Mesendoderm (in vitro differentiated cells): ENCODE data around the gene COL9A3.

Experiments used
- DNase-seq: peaks from one replicate; pipeline ENCODE4 v3.0.0; 2013
- H2AK5ac ChIP-seq: 2 replicates; pipeline ENCODE4 v1.6.1; 2013; ENCODE audit warnings: low read length, inconsistent platforms
- H2BK120ac ChIP-seq: 2 replicates; pipeline ENCODE4 v1.6.1; 2013; ENCODE audit warnings: low read depth, mild to moderate bottlenecking, low read length, moderate library complexity, mixed read lengths
- H2BK15ac ChIP-seq: replicated peaks from 2 replicates; pipeline ENCODE4 v1.6.1; 2013; ENCODE audit warnings: low read depth, mild to moderate bottlenecking, moderate library complexity
- H2BK5ac ChIP-seq: 2 replicates; pipeline ENCODE4 v1.6.1; 2013; ENCODE audit warnings: low read length, inconsistent platforms
- H3K18ac ChIP-seq: 2 replicates; pipeline ENCODE4 v1.6.1; 2013; ENCODE audit warnings: mild to moderate bottlenecking, low read length, mixed read lengths
- H3K23ac ChIP-seq: one replicate; pipeline ENCODE4 v1.6.1; 2013; ENCODE audit warnings: low read length
- H3K27ac ChIP-seq: 2 replicates; pipeline ENCODE4 v1.5.1; 2013; ENCODE audit warnings: low read depth, mild to moderate bottlenecking, inconsistent platforms, low read length, moderate library complexity
- H3K27me3 ChIP-seq: 2 replicates; pipeline ENCODE4 v1.6.1; 2013; ENCODE audit warnings: low read length, control low read depth, mild to moderate bottlenecking, inconsistent platforms; ENCODE audit not compliant: insufficient read depth, poor library complexity
- H3K36me3 ChIP-seq: 2 replicates; pipeline ENCODE4 v1.6.1; 2013; ENCODE audit warnings: low read length, inconsistent platforms; ENCODE audit not compliant: control insufficient read depth, insufficient read depth
- H3K4ac ChIP-seq: one replicate; pipeline ENCODE4 v1.6.1; 2013; ENCODE audit warnings: low read depth, mild to moderate bottlenecking, low read length, moderate library complexity
- H3K4me1 ChIP-seq: 2 replicates; pipeline ENCODE4 v1.6.1; 2013; ENCODE audit warnings: low read depth, low read length, inconsistent platforms; ENCODE audit not compliant: control insufficient read depth
- H3K4me2 ChIP-seq: 2 replicates; pipeline ENCODE4 v1.6.1; 2013; ENCODE audit warnings: low read length
- H3K4me3 ChIP-seq: 2 replicates; pipeline ENCODE4 v1.5.1; 2013; ENCODE audit warnings: mild to moderate bottlenecking, low read length
- H3K56ac ChIP-seq: one replicate; pipeline ENCODE4 v1.6.1; 2013; ENCODE audit warnings: low read length
- H3K79me1 ChIP-seq: 2 replicates; pipeline ENCODE4 v1.6.1; 2013; ENCODE audit warnings: low read length, inconsistent platforms
- H3K79me2 ChIP-seq: 2 replicates; pipeline ENCODE4 v1.6.1; 2013; ENCODE audit warnings: mild to moderate bottlenecking, low read length; ENCODE audit not compliant: control insufficient read depth, insufficient read depth
- H3K9ac ChIP-seq: 2 replicates; pipeline ENCODE4 v1.6.1; 2013; ENCODE audit warnings: low read length, inconsistent platforms
- H4K5ac ChIP-seq: one replicate; pipeline ENCODE4 v1.6.1; 2013; ENCODE audit warnings: low read length
- H4K8ac ChIP-seq: one replicate; pipeline ENCODE4 v1.6.1; 2013; ENCODE audit warnings: low read depth, mild to moderate bottlenecking, control low read depth, low read length, moderate library complexity
- WGBS: extraction: QIAGEN DNeasy Blood & Tissue Kit; methylation state at CpG from one replicate; pipeline ENCODE4 v1.1.7; 2013; ENCODE audit warnings: low lambda C conversion rate, missing lambda C conversion rate; ENCODE audit not compliant: insufficient coverage; ENCODE audit errors: extremely low coverage; 5-methylcytosine and 5-hydroxymethylcytosine counted together

COL9A3 gene

GRCh38 chr20:62874964-62875344, 58.1 kb downstream of the COL9A3 start:
- H3K23ac ChIP-seq = no peak overlapping the region
- H3K79me1 ChIP-seq = no peaks in the 10 kb centered on the region
- H3K4ac ChIP-seq = no peak overlapping the region
- no peaks in the 10 kb centered on the region for H3K36me3 ChIP-seq
- H4K5ac ChIP-seq = no peak overlapping the region
- no peak overlapping the region for H2BK5ac ChIP-seq
- H4K8ac ChIP-seq = no peak overlapping the region
- no peaks in the 10 kb centered on the region for H3K4me1 ChIP-seq
- no peak for DNase-seq
- no peak overlapping the region for H2BK120ac ChIP-seq
- no peak overlapping the region for H2AK5ac ChIP-seq
- H3K27ac ChIP-seq = no peak overlapping the region
- no peak overlapping the region for H3K18ac ChIP-seq
- no peak overlapping the region for H3K4me2 ChIP-seq
- WGBS = no CpG with 5 or more reads among the region's 14 CpGs
- no peak overlapping the region for H3K56ac ChIP-seq
- H2BK15ac ChIP-seq = no peak overlapping the region
- no peaks in the 10 kb centered on the region for H3K79me2 ChIP-seq
- H3K27me3 ChIP-seq = no peaks in the 10 kb centered on the region
- no peak overlapping the region for H3K9ac ChIP-seq
- no peak overlapping the region for H3K4me3 ChIP-seq

GRCh38 chr20:62875419-62876361, 58.8 kb downstream of the COL9A3 start:
- Histone ChIP-seq H2AK5ac (no peak overlapping the region), H2BK5ac (no peak overlapping the region), H3K79me1 (no peaks in the 10 kb centered on the region), H3K4me2 (no peak overlapping the region), H4K8ac (no peak overlapping the region), H3K4me3 (no peak overlapping the region), H3K27me3 (no peaks in the 10 kb centered on the region), H3K23ac (no peak overlapping the region), H3K9ac (no peak overlapping the region), H3K4me1 (no peaks in the 10 kb centered on the region), H3K18ac (no peak overlapping the region), H3K36me3 (no peaks in the 10 kb centered on the region), H4K5ac (no peak overlapping the region), H3K27ac (no peak overlapping the region), H3K79me2 (no peaks in the 10 kb centered on the region), H3K56ac (no peak overlapping the region), H3K4ac (no peak overlapping the region), H2BK120ac (no peak overlapping the region), H2BK15ac (no peak overlapping the region)
- DNase-seq = peak; percentile 82
- WGBS = no CpG with 5 or more reads among the region's 34 CpGs

- Histone ChIP-seq H2BK15ac (no peak overlapping the region), H3K4me2 (no peak overlapping the region), H2BK120ac (no peak overlapping the region), H3K9ac (no peak overlapping the region), H3K79me2 (no peaks in the 10 kb centered on the region), H3K4me1 (no peaks in the 10 kb centered on the region), H3K79me1 (no peaks in the 10 kb centered on the region), H4K5ac (no peak overlapping the region), H3K27ac (no peak overlapping the region), H3K27me3 (no peaks in the 10 kb centered on the region), H3K18ac (no peak overlapping the region), H2BK5ac (no peak overlapping the region), H3K36me3 (no peaks in the 10 kb centered on the region), H4K8ac (no peak overlapping the region), H3K56ac (no peak overlapping the region), H3K4ac (no peak overlapping the region), H2AK5ac (no peak overlapping the region), H3K23ac (no peak overlapping the region), H3K4me3 (no peak overlapping the region)
- DNase-seq = no peak
- WGBS = no CpG with 5 or more reads among the region's 13 CpGs
Observed at GRCh38 chr20:62876501-62876901, 59.7 kb downstream of the COL9A3 start.

GRCh38 chr20:62876902-62877816, 60.3 kb downstream of the COL9A3 start:
- Histone ChIP-seq H3K9ac (no peak overlapping the region), H4K8ac (no peak overlapping the region), H3K4me2 (no peak overlapping the region), H3K4me1 (no peaks in the 10 kb centered on the region), H2BK15ac (no peak overlapping the region), H3K79me2 (no peaks in the 10 kb centered on the region), H3K4me3 (no peak overlapping the region), H2BK5ac (no peak overlapping the region), H3K18ac (no peak overlapping the region), H3K56ac (no peak overlapping the region), H3K23ac (no peak overlapping the region), H2BK120ac (no peak overlapping the region), H3K27me3 (no peaks in the 10 kb centered on the region), H3K79me1 (no peaks in the 10 kb centered on the region), H3K27ac (no peak overlapping the region), H2AK5ac (no peak overlapping the region), H3K36me3 (no peaks in the 10 kb centered on the region), H4K5ac (no peak overlapping the region), H3K4ac (no peak overlapping the region)
- no peak for DNase-seq
- WGBS = no CpG with 5 or more reads among the region's 48 CpGs

GRCh38 chr20:62878244-62879038, 61.6 kb downstream of the COL9A3 start:
- no peaks in the 10 kb centered on the region for H3K27me3 ChIP-seq
- no peak overlapping the region for H3K18ac ChIP-seq
- H2BK15ac ChIP-seq = no peak overlapping the region
- H3K36me3 ChIP-seq = no peaks in the 10 kb centered on the region
- DNase-seq = peak; percentile 58
- H3K4ac ChIP-seq = no peak overlapping the region
- H3K79me2 ChIP-seq = no peaks in the 10 kb centered on the region
- H3K4me3 ChIP-seq = no peak overlapping the region
- no CpG with 5 or more reads among the region's 20 CpGs for WGBS
- H3K4me1 ChIP-seq = no peaks in the 10 kb centered on the region
- H2BK5ac ChIP-seq = no peak overlapping the region
- H2BK120ac ChIP-seq = no peak overlapping the region
- no peak overlapping the region for H4K5ac ChIP-seq
- no peak overlapping the region for H3K27ac ChIP-seq
- H3K23ac ChIP-seq = no peak overlapping the region
- H3K4me2 ChIP-seq = no peak overlapping the region
- H2AK5ac ChIP-seq = no peak overlapping the region
- H3K56ac ChIP-seq = no peak overlapping the region
- no peak overlapping the region for H4K8ac ChIP-seq
- H3K9ac ChIP-seq = no peak overlapping the region
- H3K79me1 ChIP-seq = no peaks in the 10 kb centered on the region
